ENCODE data around the gene C2CD3.

The C2CD3 gene

DNA sequence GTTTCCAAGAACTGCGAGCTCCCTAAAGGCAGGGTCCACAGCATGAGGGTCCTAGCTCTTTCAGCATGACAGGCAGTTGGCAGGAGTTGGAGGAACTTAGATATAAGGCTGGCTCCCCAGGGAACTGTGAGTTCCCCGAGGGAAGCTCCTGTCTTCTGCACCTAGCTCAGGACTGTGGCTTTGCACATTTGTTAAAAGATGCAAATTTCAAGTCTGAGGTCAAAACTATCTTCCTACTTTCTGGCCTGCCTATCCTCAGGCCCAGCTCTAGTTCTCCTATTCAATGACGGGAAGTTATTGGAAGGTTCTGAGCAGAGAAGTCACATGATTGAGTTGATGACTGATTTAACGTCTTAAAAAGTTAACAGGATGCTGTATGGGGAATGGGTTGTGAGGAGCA, 150.3 kb downstream of the C2CD3 start:
- DNase-seq (ENCODE audit: low read depth), result no peak

DNA sequence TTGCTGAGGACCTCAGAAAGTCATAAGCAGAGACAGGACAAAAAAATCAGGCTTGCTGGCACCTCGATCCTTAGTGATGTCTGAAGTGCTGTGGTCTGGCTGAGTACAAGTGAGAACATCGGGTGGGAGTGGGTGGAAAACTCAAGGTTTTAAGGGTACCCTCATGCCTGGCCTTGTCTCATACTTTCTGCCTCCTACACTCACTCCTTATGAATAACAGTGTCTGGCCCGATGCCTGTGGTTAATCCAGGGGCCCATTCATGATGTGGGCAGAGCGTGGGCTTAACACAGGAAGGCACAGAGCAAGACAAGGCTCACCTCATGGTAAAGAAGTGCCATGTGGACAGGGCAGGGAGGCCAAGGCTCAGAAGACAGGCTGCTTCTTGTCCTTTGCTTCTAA, 150.9 kb downstream of the C2CD3 start:
- DNase-seq (ENCODE audit: low read depth), result no peak

DNA sequence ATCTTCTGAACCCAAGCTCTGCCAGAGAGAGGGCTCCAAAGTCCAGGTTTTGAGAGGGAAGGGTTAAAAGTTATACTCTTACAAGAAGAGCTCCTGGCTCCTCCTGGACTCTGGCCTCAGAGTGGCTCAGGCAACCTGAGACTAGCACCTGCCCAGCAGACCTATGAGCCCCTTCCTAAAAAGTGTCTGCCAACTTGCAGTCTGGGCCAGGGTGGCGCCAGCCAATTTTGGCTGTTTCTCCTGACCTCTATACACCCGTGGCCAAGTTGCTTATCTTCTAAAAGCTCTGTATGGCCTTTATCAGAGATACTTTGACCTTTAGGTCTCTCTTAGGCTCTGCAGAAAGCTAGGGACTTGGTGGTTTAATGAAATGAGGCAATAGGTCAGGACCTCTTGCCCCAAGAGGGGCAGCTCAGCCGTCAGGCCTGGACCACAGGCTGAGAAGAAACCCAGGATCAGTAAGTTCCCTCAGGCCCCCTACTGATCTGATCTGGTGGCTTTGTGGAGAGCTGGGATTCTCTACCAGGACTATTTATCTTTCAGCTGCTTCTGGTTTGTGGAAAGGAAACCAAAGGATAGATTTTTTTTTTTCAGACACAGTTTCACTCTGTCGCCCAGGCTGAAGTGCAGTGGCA, 151.6 kb downstream of the C2CD3 start:
- DNase-seq (ENCODE audit: low read depth), result no peak

GRCh38 chr11:74018331-74019005, 152.3 kb downstream of the C2CD3 start:
- DNase-seq (ENCODE audit: low read depth), result no peak

GRCh38 chr11:74017631-74018030, 153.2 kb downstream of the C2CD3 start:
- DNase-seq (ENCODE audit: low read depth), result no peak

DNA sequence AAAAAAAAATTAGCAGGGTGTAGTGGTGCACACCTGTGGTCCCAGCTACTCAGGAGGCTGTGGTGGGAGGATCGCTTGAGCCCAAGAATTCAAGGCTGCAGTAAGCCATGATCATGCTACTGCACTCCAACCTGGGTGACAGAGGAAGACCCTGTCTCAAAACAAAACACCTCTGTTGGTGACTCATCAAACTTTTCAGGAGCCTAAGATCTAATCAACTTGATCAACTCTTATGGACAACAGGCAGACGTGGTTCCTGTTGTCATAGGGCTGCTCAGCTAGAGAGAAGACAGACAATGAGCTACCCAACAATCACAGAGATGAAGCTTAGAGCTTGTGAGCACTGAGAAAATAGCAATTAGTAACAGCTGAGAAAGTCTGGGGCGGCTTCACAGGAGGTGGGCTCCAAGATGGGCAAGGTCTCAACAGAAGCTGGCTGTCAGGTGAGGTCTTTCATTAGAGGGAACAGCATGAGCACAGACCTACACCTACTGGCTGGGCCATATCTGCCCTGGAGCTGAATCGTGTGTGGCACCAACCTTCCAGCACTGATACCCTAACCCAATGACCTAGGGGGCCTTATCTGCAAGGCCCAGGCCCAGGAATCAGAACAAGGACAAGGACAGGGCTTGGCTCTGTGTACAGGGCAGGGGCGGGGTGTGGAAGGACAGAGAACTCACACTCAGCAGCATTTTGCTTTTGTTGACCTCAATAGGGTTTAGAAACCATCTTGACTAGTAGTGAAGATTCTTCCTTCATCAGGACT, 154.7 kb downstream of the C2CD3 start:
- DNase-seq (ENCODE audit: low read depth), result no peak

- DNase-seq (ENCODE audit: low read depth), result no peak
Observed at GRCh38 chr11:74014880-74015279, 155.9 kb downstream of the C2CD3 start.

DNA sequence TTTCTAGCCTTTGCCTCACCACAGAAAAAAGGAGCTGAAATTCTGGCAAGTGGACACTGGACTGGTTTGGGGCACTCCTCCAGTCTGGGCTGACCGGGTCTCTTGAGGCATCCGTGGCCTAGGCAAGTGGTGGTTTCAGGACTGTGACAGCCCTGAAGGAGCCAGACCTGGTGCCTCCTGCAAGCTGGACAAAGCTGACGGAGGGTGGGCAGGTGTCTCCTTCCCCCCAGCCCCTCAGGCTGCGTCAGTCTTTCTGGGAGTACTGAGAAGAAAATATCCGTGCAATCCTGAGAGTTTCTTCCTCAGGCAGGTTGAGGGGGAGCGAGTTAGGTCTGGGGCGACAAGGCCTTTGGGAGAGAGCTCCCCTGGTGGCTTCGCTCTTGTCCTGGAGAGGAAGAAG, 157.7 kb downstream of the C2CD3 start:
- DNase-seq (ENCODE audit: low read depth), result no peak

DNA sequence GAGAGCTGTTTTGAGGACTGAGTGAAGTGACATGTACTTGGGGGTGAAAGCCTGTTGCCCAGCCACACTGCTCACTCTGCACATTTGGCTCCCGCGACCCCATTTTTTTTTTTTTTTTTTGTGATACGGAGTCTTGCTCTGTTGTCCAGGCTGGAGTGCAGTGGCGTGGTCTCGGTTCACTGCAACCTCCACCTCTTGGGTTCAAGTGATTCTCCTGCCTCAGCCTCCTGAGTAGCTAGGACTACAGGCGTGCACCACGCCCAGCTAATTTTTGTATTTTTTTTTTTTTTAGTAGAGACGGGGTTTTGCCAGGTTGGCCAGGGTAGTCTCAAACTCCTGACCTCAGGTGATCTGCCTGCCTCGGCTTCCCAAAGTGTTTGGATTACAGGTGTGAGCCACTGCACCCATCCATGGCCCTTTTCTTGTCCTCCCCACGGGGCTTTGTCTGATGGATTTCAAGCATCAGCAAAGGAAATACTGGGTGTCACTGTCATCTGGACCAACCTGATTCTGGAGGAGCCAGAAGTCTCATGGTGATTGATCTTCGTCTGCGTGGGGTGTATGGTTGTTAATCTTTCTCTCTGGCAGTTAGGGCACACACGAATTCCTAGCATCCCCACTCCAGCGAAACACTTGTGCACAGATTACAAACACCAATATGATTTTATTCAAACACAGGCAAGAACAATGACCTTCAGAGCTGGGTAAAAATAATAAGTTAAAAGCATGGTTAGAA, 158.6 kb downstream of the C2CD3 start:
- no peak for DNase-seq (ENCODE audit: low read depth)

- no peak for DNase-seq (ENCODE audit: low read depth)
Observed at GRCh38 chr11:74011360-74012073, 159.3 kb downstream of the C2CD3 start.

DNA sequence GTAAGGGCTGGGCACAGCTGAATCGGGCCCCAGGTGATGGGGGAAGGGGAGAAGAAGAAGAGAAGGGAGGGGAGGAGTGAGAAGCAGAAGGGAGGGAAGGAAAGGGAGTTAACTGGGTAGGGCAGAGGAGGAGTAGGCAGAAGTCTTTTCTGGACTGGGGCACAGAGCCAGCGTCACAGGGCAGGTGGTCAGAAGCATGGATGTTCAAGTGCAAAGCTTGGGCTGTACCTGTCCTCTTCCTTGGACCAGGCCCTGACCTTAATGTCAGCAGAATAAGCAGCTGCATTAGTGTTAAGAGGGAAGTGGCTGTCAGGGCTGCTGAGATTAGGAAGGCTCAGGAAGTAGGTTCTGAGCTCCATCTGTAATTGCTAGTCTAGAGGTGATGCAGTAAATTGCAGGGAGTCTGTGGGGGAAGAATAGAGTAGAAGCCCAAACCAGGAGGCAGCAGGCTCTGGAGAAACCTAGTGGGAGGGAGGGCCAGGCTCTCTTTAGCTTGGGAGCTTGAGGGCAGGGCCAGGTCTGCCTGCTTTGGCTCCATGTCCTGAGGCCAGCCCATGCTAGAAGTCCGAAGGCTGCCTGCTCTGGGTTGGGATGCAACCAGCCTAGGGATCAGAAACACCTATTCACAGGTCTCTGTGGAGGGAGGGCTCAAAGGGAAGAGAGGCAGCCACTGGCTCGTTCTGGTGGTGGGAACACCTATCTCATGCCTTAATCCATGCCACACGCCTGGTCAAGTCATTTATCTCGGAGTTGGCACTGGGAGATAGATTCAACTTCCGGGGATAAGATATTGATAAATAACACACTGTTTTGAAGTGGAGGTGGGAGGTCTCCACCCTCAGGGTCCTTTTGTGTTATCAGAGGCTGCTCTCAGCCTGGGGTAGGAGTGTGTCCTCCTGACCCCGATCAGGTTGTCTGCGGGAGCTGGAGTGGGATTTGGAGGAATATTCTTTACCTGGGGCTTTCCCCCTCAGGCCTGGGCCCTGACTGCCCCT, 160.2 kb downstream of the C2CD3 start:
- no peak for DNase-seq (ENCODE audit: low read depth)

GRCh38 chr11:74009675-74010305, 161.0 kb downstream of the C2CD3 start:
- DNase-seq (ENCODE audit: low read depth), result no peak

- DNase-seq (ENCODE audit: low read depth), result no peak
Observed at GRCh38 chr11:74009230-74009547, 161.6 kb downstream of the C2CD3 start.

DNA sequence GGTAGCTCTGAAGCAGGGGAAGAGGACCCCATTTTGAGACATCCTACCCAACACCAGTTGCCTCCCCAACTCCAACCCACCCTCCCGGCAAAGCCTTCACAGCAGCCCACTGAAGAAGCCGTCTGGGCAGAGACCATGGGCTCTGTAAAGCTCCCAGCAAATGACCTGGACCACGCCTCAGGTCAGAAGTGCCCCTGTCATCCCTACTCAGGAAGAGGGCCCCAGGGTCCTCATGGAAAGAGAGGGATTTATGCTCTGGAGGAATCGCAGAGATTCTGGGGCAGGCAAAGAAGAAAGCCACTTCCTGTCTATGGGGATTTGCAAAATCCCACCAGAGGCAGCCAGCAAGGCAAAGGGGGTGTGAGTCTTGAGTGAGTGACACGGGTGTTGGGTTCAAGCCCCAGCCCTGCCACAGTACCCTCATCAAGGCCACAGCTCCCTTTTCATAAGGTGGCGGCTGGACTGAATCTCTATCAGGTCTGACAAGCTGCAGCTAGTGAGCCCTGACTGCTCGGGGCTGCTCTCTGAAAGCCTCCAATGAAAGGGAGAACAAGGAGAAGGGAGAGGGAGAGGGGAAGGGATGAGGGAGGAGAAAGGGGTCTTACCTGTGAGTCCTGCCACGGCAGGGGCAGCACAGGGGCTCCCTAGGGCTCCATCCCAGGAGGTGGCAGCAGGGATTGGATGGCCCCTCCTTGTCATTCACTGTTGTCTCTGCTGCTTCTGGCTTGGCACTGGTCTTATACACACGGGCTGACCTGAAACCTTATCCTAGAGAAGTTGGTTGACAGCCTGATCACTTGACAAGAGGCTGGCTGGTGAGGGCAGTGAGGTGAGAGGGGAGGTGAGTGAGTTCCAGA, 162.2 kb downstream of the C2CD3 start, which contains the start of gene UCP3:
UCP3 (minus strand) TSS at position 713 of the 857 bp plus-strand sequence. CDS start 2,043 bp downstream, outside the sequence.
- no peak for DNase-seq (ENCODE audit: low read depth)

DNA sequence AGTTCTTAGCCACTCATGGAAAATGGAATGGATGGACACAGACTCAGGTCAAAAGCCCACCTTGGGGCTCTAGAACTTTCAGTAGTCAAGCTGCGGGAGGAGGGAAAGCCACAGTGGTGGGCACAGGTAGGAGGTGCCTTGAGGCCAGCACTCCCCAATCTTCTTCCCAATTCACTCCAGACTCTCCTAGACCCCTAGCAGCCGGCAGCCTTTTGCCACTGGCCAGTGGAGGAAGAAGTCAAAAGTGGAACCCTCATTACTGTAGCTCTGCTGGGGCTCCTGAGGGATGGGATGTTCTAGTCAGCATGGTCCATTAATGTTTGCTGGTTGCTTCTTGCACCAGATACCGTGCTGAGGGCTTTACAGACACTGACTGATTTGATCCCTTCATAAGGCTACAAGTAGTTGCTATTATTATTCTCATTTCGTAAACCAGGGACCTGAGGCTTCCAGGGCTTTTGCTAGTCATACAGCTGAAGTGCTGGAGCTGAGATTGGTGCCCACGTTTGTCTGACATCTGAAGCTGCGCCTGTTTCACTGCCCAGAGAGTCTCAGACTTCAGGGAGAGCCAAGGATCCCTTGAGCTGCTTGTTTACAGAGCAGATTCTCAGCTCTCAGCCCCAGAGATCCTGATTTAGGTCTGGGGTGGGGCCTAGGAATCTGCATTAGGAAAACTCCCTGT, 163.0 kb downstream of the C2CD3 start:
- DNase-seq (ENCODE audit: low read depth), result no peak

GRCh38 chr11:74006743-74007304, 164.0 kb downstream of the C2CD3 start:
- DNase-seq (ENCODE audit: low read depth), result no peak

DNA sequence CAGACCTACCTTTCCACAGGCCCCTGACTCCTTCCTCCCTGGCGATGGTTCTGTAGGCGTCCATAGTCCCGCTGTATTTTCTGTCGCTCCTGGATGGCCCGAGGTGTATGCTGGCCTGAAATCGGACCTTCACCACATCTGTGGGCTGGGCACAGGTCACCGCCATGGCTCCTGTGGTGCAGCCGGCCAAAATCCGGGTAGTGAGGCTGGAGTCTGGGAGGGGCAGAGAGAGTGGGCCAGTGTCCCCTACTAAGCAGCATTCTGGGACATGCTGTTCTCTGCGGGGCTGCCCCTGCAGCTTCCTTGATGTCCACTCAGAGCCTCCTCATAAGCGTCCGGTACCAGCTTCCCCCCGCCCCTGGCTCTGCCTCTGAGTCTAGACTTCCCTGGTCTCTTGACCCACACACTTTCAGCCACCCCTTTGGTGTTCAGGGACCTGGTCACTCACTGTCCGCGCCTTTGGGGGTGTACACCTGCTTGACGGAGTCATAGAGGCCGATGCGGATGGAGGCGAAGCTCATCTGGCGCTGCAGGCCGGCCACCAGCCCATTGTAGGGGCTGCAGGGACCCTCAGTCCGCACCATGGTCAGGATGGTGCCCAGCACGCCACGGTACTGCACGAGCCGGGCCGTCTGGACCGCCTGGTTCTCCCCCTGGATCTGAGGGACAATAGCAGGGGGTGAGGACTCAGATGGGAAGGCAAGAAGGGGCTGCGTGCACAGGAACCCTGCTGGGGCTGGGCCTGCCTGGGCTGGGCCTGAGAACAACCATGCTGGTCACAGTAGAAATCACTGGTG, 164.9 kb downstream of the C2CD3 start:
- no peak for DNase-seq (ENCODE audit: low read depth)

Data from HS-27A (cell line).